Measurements from ENCODE around the gene CADM1.

DNA sequence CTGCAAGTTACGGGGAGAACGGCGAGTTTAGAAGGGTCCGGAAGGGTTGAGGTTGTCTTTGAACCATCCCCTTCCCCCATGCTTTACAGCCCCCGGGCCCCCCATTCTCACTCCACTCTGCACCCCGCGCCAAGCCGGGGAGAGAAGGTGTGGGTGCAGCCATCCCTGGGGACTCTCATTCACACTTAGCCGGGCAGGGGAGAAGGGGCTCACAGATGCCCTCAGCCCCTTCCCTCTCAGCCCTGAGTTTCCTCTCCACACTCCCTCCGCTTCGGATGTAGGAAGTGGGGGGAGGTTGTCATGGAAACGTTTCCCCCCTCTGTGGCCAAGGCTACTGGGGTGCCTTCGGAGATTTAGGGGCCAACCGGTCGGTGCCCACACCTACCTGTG lies 334 bp downstream of the CADM1 start:
- no peak for TF ChIP-seq POLR2A (IDR thresholded peaks at IDR 0.05)
- no peak for TF ChIP-seq POLR2AphosphoS5 (IDR thresholded peaks at IDR 0.05)
- TF ChIP-seq CTCF (IDR thresholded peaks at IDR 0.05 in 8 of 11, conservative IDR thresholded peaks at IDR 0.05 in 3 of 11): no peak
